GM19328 (cell line): ENCODE data around the gene SEMA4D.

Experiments
- ATAC-seq: cut with Tn5 transposase; IDR thresholded peaks from one replicate; pipeline ENCODE4 v1.9.1; 2021; ENCODE audit warnings: mild to moderate bottlenecking, moderate library complexity; ENCODE audit not compliant: unreplicated experiment

SEMA4D gene

GRCh38 chr9:89497978-89498851, at the start of gene SEMA4D:
TSS of gene SEMA4D (minus strand) at chr9:89498113. CDS start at chr9:89405456, 92,657 bp downstream.
- ATAC-seq, result no peak

GRCh38 chr9:89547000-89547399, 49.1 kb upstream of the SEMA4D start:
- ATAC-seq, result no peak

DNA sequence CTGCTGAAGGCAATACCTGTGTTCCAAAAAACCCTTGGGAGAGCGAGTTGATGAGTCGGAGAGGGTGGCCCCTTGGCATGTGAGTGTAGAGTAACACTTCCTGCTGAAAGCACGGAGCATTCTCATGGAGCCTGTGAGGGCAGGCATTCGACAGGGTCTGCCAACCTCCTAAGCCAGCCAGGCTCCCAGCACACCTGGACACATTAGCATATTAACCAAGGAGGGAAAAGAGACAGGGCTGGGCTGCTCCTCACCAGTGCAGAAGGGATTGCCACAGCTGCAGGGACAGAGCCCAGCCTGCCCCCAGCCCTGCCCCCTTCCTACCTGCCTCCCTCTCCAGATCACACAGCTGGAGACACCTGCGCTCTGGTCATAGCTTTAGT, 46.4 kb upstream of the SEMA4D start:
- ATAC-seq, result no peak

GRCh38 chr9:89543621-89544278, 45.8 kb upstream of the SEMA4D start:
- no peak for ATAC-seq

- no peak for ATAC-seq
Measured at GRCh38 chr9:89543111-89543510, 45.2 kb upstream of the SEMA4D start.

- no peak for ATAC-seq
Measured at GRCh38 chr9:89542401-89543021, 44.6 kb upstream of the SEMA4D start.

DNA sequence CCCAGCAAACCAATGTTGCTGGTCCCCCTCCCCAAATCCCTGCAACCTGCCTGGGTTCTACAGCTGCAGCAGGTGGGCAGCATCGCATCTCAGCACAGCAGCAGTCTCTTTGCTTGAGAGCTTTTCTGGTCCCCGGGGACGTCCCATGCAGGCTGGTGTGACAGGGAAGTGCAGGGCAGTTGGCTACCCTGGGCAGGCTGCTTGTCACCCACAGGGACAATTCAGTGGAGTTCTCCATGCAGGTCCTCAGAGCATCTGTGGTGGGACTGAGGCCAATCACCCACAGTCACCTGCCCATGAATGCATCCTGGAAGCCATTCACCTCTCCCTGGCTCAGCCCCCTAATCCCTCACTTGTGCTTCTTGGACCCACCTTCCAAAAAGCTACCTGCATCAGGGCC, 43.9 kb upstream of the SEMA4D start:
- ATAC-seq, result no peak

DNA sequence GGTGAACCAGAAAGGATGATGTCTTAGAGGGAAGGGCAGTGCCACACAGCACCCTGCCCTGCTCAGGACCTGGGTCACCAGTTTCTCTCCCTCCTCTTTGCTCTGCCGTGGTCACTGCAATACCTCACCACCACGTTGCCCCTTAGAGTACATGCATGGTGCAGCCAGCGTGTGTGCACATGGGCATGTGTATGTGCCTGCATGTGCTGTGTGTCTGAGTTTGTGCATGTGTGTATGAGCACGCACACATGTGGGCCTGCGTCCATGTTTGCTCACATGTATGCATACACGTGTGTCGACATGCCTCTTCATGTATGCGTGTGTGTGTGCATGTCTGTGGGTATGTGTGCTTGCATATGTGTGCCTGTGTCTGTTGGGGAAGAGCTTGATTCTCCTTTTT, 41.5 kb upstream of the SEMA4D start:
- ATAC-seq, result no peak

GRCh38 chr9:89538871-89539270, 41.0 kb upstream of the SEMA4D start:
- ATAC-seq, result no peak

DNA sequence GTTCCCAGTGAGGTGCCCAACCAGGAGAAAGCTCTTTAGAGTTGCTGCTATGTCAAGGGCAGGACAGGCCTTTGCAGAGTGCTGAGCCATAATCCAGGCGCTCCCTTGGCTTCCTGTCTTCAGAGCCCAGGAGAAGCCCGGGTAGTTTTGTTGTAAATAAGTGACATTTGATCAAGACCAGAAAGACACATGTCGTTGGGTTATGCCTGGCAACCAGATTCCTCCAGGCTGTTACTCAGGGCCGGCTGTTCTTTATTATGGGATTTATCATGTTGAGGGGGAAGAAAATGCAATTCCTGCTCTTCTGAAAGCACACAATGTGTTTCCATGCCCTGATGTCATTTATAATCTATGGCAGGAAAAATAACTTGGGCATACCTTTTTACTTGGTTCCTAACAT, 39.3 kb upstream of the SEMA4D start:
- no peak for ATAC-seq

GRCh38 chr9:89536600-89536999, 38.7 kb upstream of the SEMA4D start:
- no peak for ATAC-seq

DNA sequence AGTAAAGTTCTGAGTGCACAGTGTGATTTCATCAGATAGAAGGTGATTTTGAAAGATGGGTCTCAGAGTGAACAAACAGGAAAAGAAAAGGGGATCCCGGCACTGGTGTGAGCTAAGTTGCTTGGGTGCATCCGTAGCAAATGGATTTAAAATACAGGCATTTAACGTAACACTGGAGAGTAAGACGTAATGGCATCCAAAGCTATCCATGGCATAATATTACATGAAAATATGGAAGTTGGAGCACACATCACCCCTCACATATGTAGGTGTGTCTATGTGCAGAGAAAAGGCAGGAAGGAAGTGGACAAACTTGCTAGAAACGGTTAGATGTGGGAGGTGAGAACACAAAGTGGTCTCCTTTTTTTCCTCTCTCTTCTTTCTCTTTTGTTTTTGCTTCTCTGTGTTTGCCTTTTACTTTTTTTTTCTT, 38.2 kb upstream of the SEMA4D start:
- no peak for ATAC-seq

DNA sequence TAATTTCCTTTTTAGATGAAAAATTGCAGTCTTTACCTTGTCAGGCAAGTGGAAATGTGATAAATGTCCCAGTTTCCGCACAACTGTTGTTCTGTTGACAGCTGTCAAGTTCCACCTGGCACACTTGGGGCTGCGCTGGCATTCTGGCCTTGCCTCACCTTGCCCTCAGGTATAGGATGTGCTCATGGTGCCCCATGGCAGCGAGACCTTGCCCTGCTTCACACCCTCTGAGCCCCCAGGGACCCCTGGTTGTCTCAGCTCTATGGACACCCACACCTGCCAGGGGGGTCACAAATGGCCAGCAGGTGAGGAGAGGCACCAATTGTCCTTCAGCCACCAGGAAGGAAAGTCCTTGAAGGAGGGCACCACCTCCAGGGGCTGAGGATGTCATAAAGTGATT, 37.5 kb upstream of the SEMA4D start:
- no peak for ATAC-seq

- ATAC-seq, result no peak
Measured at GRCh38 chr9:89534515-89535287, 36.8 kb upstream of the SEMA4D start.

GRCh38 chr9:89533411-89534095, 35.6 kb upstream of the SEMA4D start:
- no peak for ATAC-seq

GRCh38 chr9:89532944-89533343, 35.0 kb upstream of the SEMA4D start:
- ATAC-seq, result no peak

DNA sequence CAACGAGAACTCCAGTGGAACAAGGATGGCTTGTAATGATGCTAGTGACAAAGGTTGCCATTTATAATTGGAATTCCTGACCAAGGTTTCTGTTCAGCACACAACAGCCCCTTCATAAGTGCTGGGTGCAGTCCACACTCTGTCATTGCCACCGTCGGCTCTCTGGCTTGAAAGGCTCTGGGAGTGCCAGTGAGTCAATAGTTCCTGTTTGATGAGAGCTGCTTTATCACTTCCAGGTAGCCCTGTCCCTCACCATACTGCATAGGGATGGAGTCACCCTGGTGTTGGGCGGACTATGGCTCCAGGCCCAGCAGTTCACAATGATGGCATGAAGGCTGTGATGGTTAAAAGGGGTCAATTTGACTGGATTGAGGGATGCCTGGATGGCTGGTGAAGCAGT, 34.6 kb upstream of the SEMA4D start:
- no peak for ATAC-seq

GRCh38 chr9:89531766-89532165, 33.9 kb upstream of the SEMA4D start:
- ATAC-seq, result no peak

DNA sequence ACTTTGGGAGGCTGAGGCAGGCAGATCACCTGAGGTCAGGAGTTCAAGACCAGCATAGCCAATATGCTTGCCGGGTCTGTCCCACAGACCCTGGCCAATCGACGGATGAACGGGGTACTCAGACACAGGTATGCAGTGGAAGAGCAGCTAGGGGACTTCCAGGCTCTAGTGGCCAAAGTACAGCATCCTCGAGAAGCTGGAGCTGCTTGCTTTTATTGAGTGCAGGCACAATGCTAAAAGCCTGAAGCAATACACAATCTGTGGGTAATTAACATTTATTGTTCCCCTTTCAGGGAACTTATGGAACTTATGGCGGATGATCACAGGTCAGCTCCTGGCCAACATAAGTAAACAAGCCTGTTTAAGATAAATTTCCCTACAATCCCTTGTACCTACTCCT, 32.8 kb upstream of the SEMA4D start:
- ATAC-seq, result no peak

DNA sequence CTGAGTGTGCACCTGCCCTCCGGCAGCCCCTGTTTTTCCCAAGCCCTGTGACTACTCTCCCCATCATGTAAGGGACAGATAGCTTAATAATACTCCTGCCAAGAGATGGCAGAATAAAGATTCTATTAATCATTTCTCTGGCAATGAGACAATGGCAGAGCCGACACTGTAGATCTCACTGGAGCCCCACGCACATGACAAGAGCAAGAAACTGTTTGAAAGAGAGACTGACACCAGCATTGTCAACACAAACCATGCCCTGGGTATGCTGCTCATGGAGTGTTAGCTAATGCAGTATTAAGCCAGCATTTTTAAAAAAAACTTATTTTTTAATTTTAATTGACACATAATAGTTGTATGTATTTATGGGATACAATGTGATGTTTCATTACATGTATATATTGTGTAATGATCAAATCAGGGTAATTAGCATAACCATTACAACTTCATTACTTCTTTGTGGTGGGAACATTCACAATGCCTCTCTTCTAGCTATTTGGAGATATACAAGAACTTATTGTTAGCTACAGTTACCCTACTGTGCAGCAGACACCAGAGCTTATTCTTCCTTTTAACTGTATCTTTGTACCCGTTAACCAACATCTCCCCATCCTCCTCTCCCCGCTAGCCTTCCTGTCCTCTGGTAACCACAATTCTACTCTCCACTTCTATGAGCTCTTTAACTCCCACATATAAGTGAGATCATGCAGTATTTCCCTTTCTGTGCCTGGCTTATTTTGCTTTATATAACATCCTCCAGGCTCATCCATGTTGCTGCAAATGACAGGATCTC, 31.5 kb upstream of the SEMA4D start:
- ATAC-seq, result no peak
